Trophoblast cell (in vitro differentiated cells and primary cell): ENCODE data around the gene WDR6.

Source experiments
- DNase-seq, 2 donors: peaks; one replicate each; pipeline ENCODE4 v3.0.0-alpha.2; 2016
- H2AFZ ChIP-seq: 2 replicates; pipeline ENCODE4 v1.6.1; 2013; ENCODE audit warnings: low read length, moderate library complexity, mild to moderate bottlenecking; ENCODE audit not compliant: insufficient read depth, poor library complexity
- H2AK5ac ChIP-seq: 2 replicates; pipeline ENCODE4 v1.6.1; 2013; ENCODE audit warnings: mild to moderate bottlenecking, low read length
- H2BK120ac ChIP-seq: 2 replicates; pipeline ENCODE4 v1.6.1; 2013; ENCODE audit warnings: low read length, mild to moderate bottlenecking, moderate library complexity; ENCODE audit not compliant: insufficient read depth, poor library complexity
- H2BK12ac ChIP-seq: 2 replicates; pipeline ENCODE4 v1.6.1; 2013; ENCODE audit warnings: mild to moderate bottlenecking, low read length, moderate library complexity
- H2BK5ac ChIP-seq: 2 replicates; pipeline ENCODE4 v1.6.1; 2013; ENCODE audit warnings: low read length, low read depth, moderate library complexity, mild to moderate bottlenecking; ENCODE audit not compliant: poor library complexity
- H3K14ac ChIP-seq: 2 replicates; pipeline ENCODE4 v1.6.1; 2013; ENCODE audit warnings: mild to moderate bottlenecking, low read length
- H3K18ac ChIP-seq: 2 replicates; pipeline ENCODE4 v1.6.1; 2013; ENCODE audit warnings: mild to moderate bottlenecking, low read length
- H3K23ac ChIP-seq: 2 replicates; pipeline ENCODE4 v1.6.1; 2013; ENCODE audit warnings: low read length
- H3K27ac ChIP-seq: 2 replicates; pipeline ENCODE4 v1.5.1; 2013; ENCODE audit warnings: low read depth, mild to moderate bottlenecking, inconsistent platforms, low read length, moderate library complexity
- H3K27me3 ChIP-seq: 2 replicates; pipeline ENCODE4 v1.6.1; 2013; ENCODE audit warnings: inconsistent platforms, mild to moderate bottlenecking, low read length, moderate library complexity; ENCODE audit not compliant: insufficient read depth
- H3K36me3 ChIP-seq, 2 experiments: 1 replicate in 1 of 2; 2 replicates in 1 of 2; pipeline ENCODE4 v1.6.1; 2013; ENCODE audit warnings: low read length in 2 of 2, mild to moderate bottlenecking in 2 of 2, moderate library complexity in 1 of 2; ENCODE audit not compliant: insufficient read depth in 2 of 2, control insufficient read depth in 1 of 2
- H3K4ac ChIP-seq: 2 replicates; pipeline ENCODE4 v1.6.1; 2013; ENCODE audit warnings: low read depth, mild to moderate bottlenecking, low read length, moderate library complexity
- H3K4me1 ChIP-seq, 2 experiments: 1 replicate in 1 of 2; 2 replicates in 1 of 2; pipeline ENCODE4 v1.6.1; 2013; ENCODE audit warnings: low read length in 2 of 2, mild to moderate bottlenecking in 2 of 2, moderate library complexity in 1 of 2; ENCODE audit not compliant: insufficient read depth in 2 of 2, control insufficient read depth in 1 of 2
- H3K4me2 ChIP-seq: 2 replicates; pipeline ENCODE4 v1.6.1; 2013; ENCODE audit warnings: inconsistent platforms, mild to moderate bottlenecking, low read length, moderate library complexity
- H3K4me3 ChIP-seq: 2 replicates; pipeline ENCODE4 v1.5.1; 2013; ENCODE audit warnings: mild to moderate bottlenecking, low read depth, low read length, inconsistent platforms
- H3K79me1 ChIP-seq: one replicate; pipeline ENCODE4 v1.6.1; 2013; ENCODE audit warnings: low read length
- H3K79me2 ChIP-seq: 2 replicates; pipeline ENCODE4 v1.6.1; 2013; ENCODE audit warnings: low read length, mild to moderate bottlenecking; ENCODE audit not compliant: control insufficient read depth, insufficient read depth, poor library complexity
- H3K9ac ChIP-seq: 2 replicates; pipeline ENCODE4 v1.6.1; 2013; ENCODE audit warnings: mild to moderate bottlenecking, low read length
- H3K9me3 ChIP-seq: 2 replicates; pipeline ENCODE4 v1.6.1; 2013; ENCODE audit warnings: low read depth, mild to moderate bottlenecking, control low read depth, inconsistent platforms, low read length; ENCODE audit not compliant: insufficient read depth
- H4K12ac ChIP-seq: 2 replicates; pipeline ENCODE4 v1.6.1; 2013; ENCODE audit warnings: low read depth, mild to moderate bottlenecking, low read length, moderate library complexity
- H4K8ac ChIP-seq: 2 replicates; pipeline ENCODE4 v1.6.1; 2013; ENCODE audit warnings: low read depth, mild to moderate bottlenecking, low read length, moderate library complexity
- H4K91ac ChIP-seq: one replicate; pipeline ENCODE4 v1.6.1; 2013; ENCODE audit warnings: low read depth, mild to moderate bottlenecking, low read length, moderate library complexity
- WGBS: extraction: QIAGEN DNeasy Blood & Tissue Kit; methylation state at CpG from one replicate; pipeline ENCODE4 v1.1.7; 2013; ENCODE audit warnings: missing lambda C conversion rate; ENCODE audit not compliant: insufficient read length, insufficient coverage; ENCODE audit errors: extremely low coverage; 5-methylcytosine and 5-hydroxymethylcytosine counted together

The WDR6 gene

DNA sequence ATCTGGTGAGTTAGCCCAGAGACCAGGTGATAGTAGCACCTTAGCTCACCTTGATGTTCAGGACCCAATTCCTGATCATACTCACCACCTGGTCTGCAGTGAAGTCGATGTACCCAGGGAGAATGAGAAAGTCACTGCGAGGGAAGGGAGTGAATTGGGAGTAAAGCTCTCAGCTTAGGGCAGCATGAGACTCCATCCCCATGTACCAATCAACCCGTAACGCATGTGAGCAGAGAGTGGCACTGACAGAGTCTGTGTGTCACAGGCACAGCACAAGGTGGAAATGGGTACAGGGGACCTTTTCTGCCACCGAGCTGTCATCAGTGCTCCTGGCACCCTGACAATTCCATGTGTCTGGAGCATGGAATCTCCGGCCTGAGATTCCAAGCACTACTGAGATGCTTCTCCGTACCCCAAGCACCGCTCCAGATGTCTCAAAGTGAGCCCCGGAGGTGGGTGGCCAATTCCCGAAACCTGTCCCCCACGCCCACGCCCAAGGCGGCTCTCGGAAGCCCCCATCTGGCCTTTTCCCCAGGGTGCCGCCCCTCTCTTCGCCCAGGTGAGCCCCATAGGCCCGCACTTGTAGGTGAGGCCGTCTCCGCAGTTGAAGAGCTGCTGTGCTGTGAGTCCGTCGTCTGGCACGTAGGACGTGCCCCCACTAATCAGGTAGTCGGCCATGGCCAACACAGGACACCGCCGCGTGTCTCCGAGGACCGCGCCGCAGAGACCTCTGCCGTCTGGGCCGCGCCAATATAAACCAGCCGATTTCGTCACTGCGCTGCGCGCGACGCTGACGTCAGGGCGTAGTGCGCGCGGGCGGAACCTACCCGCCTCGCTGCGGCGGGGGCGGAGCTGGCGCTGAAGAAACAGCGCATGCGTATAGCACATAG is 21.7 kb downstream of the WDR6 start, which contains the start of gene IMPDH2:
Gene IMPDH2, minus strand, starts transcription at position 726 of the 890 bp plus-strand sequence. Its CDS starts 48 bp downstream, at position 678.
- H3K4ac ChIP-seq = peak within 1 kb of the TSS; percentile 87
- no CpG with 5 or more reads among the region's 55 CpGs for WGBS
- no peaks in the 10 kb centered on the region for H3K27me3 ChIP-seq
- peaks cover 55 to 76% of the 10 kb centered on the region in 2 experiments for H3K36me3 ChIP-seq
- no peak within 1 kb of the TSS for H3K23ac ChIP-seq
- H2AK5ac ChIP-seq = peak within 1 kb of the TSS; percentile 91
- peak within 1 kb of the TSS; percentile 97 for H4K8ac ChIP-seq
- peak within 1 kb of the TSS; percentile 16 for H3K27ac ChIP-seq
- peak within 1 kb of the TSS; percentile 82 for H3K4me2 ChIP-seq
- peak within 1 kb of the TSS; percentile 8 for H2BK12ac ChIP-seq
- peak within 1 kb of the TSS; percentile 82 for H2BK120ac ChIP-seq
- H3K18ac ChIP-seq = peak within 1 kb of the TSS; percentile 89
- DNase-seq = peak; percentile 97 to 99
- H2BK5ac ChIP-seq = peak within 1 kb of the TSS; percentile 68
- peaks cover 4% of the 10 kb centered on the region for H3K9me3 ChIP-seq
- peak within 1 kb of the TSS; percentile 72 for H2AFZ ChIP-seq
- peak within 1 kb of the TSS; percentile 98 for H3K14ac ChIP-seq
- peak within 1 kb of the TSS; percentile 71 for H3K4me3 ChIP-seq
- peak within 1 kb of the TSS; percentile 76 for H4K91ac ChIP-seq
- H3K4me1 ChIP-seq = peaks cover 9% of the 10 kb centered on the region in 2 experiments
- H3K9ac ChIP-seq = peak within 1 kb of the TSS; percentile 83
- peaks cover 3% of the 10 kb centered on the region for H3K79me1 ChIP-seq
- peak within 1 kb of the TSS; percentile 93 for H4K12ac ChIP-seq
- H3K79me2 ChIP-seq = peaks cover 7% of the 10 kb centered on the region

- no peaks in the 10 kb centered on the region for H3K27me3 ChIP-seq
Measured at GRCh38 chr3:49029563-49029884, 22.3 kb downstream of the WDR6 start.

GRCh38 chr3:49030321-49030720 is 23.1 kb downstream of the WDR6 start:
- no peak for DNase-seq
- Histone ChIP-seq H3K27me3 (no peaks in the 10 kb centered on the region), H3K18ac (no peak overlapping the region), H3K27ac (no peak overlapping the region), H2BK120ac (no peak overlapping the region), H4K12ac (no peak overlapping the region), H3K23ac (no peak overlapping the region), H2AFZ (no peak overlapping the region), H3K4me3 (no peak overlapping the region), H4K8ac (no peak overlapping the region), H3K36me3 (peaks cover 48 to 75% of the 10 kb centered on the region in 2 experiments), H3K14ac (no peak overlapping the region), H2BK12ac (no peak overlapping the region), H3K4ac (no peak overlapping the region), H4K91ac (no peak overlapping the region), H3K79me2 (peaks cover 7% of the 10 kb centered on the region), H3K9ac (no peak overlapping the region), H2AK5ac (no peak overlapping the region), H3K9me3 (peaks cover 2% of the 10 kb centered on the region), H2BK5ac (no peak overlapping the region), H3K4me1 (peaks cover 9% of the 10 kb centered on the region in 2 experiments), H3K4me2 (no peak overlapping the region), H3K79me1 (peaks cover 3% of the 10 kb centered on the region)
- no CpG with 5 or more reads among the region's 6 CpGs for WGBS

More at GRCh38 chr3:49029563-49029884, 22.3 kb downstream of the WDR6 start:
- Histone ChIP-seq H2BK12ac (no peak overlapping the region), H3K9ac (no peak overlapping the region), H2BK120ac (no peak overlapping the region), H3K36me3 (peaks cover 54 to 75% of the 10 kb centered on the region in 2 experiments), H4K91ac (no peak overlapping the region), H2AFZ (no peak overlapping the region), H3K27ac (no peak overlapping the region), H3K4me1 (peaks cover 9% of the 10 kb centered on the region in 2 experiments), H3K4ac (no peak overlapping the region), H3K4me2 (peak overlapping the region; percentile 47), H2AK5ac (no peak overlapping the region), H2BK5ac (no peak overlapping the region), H4K12ac (no peak overlapping the region), H3K23ac (no peak overlapping the region), H3K79me1 (peaks cover 3% of the 10 kb centered on the region), H3K18ac (no peak overlapping the region), H3K79me2 (peaks cover 7% of the 10 kb centered on the region), H3K14ac (no peak overlapping the region), H3K4me3 (no peak overlapping the region), H4K8ac (no peak overlapping the region), H3K9me3 (peaks cover 3% of the 10 kb centered on the region)
- no peak for DNase-seq
- no CpG with 5 or more reads among the region's 7 CpGs for WGBS

DNA sequence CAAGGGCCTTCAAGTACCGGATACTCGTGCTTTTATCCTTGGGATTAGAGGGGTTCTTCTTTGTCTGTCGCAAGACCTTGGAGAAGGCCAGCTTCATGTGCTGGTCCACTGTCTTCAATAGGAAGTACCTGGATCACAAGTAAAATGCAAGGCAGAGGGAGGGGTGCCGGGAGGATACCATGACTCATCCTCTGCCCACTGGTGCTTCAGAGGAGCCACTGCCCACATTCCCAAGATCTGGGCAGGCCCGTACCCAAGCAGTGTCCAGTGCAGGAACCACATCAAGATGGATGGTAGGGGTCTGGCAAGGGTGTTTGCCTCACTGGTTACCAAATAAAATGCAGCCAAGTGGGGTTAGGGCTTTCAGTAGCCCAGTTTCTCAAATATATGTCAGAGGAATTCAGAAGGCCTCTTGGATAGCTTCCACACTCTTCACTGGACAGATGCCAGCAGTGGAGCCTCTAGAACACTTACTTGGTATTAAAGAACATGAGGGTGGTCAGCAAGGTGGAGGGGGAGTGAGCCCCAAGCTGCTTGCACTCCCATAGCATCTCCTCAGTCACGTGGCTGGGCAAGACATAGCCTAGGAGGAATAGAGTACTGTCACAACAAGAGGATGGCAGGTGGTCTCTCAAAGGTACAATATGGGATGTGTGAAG is 25.6 kb downstream of the WDR6 start:
- no CpG with 5 or more reads among the region's 6 CpGs for WGBS
- Histone ChIP-seq H3K36me3 (peaks cover 44 to 68% of the 10 kb centered on the region in 2 experiments), H2AFZ (no peak overlapping the region), H3K4me1 (peaks cover 9% of the 10 kb centered on the region in 2 experiments), H2BK120ac (no peak overlapping the region), H3K9me3 (no peaks in the 10 kb centered on the region), H2BK5ac (no peak overlapping the region), H3K79me2 (peaks cover 7% of the 10 kb centered on the region), H3K14ac (no peak overlapping the region), H3K4me2 (no peak overlapping the region), H4K12ac (no peak overlapping the region), H4K8ac (no peak overlapping the region), H2AK5ac (no peak overlapping the region), H2BK12ac (no peak overlapping the region), H4K91ac (no peak overlapping the region), H3K18ac (no peak overlapping the region), H3K4ac (no peak overlapping the region), H3K27me3 (no peaks in the 10 kb centered on the region), H3K27ac (no peak overlapping the region), H3K79me1 (peaks cover 3% of the 10 kb centered on the region), H3K9ac (no peak overlapping the region), H3K4me3 (no peak overlapping the region), H3K23ac (no peak overlapping the region)
- DNase-seq = no peak
